ENCODE results near the gene BCL11B.
"Not testable (repeated sequence)": the region's sequence is repeated elsewhere in the genome, so short reads cannot be mapped to it uniquely, and the experiment has no call there.

The BCL11B gene

GRCh38 chr14:99194736-99195135 is 77.3 kb downstream of the BCL11B start:
- DNase-seq: no peak

- no peak for DNase-seq
These were observed 77.9 kb downstream of the BCL11B start for GRCh38 chr14:99194136-99194535.

GRCh38 chr14:99192830-99193229 is 79.2 kb downstream of the BCL11B start:
- no peak for DNase-seq

- no peak for DNase-seq
These were observed 79.9 kb downstream of the BCL11B start for GRCh38 chr14:99192028-99192621.

- no peak for DNase-seq
These were observed 80.5 kb downstream of the BCL11B start for GRCh38 chr14:99191395-99192027.

- no peak for DNase-seq
These were observed 81.2 kb downstream of the BCL11B start for GRCh38 chr14:99190696-99191394.

- DNase-seq: no peak
These were observed 82.7 kb downstream of the BCL11B start for GRCh38 chr14:99189201-99189801.

GRCh38 chr14:99188731-99189191 is 83.2 kb downstream of the BCL11B start:
- no peak for DNase-seq

GRCh38 chr14:99187858-99188257 is 84.1 kb downstream of the BCL11B start:
- no peak for DNase-seq

- DNase-seq: no peak
These were observed 84.9 kb downstream of the BCL11B start for GRCh38 chr14:99186956-99187690.

- not testable (repeated sequence) for DNase-seq
These were observed 85.7 kb downstream of the BCL11B start for GRCh38 chr14:99186336-99186735.

- DNase-seq: no peak
These were observed 86.4 kb downstream of the BCL11B start for GRCh38 chr14:99185436-99186068.

- DNase-seq: no peak
These were observed 88.3 kb downstream of the BCL11B start for GRCh38 chr14:99183716-99184115.

- DNase-seq: no peak
These were observed 88.7 kb downstream of the BCL11B start for GRCh38 chr14:99183311-99183710.

GRCh38 chr14:99182548-99183250 is 89.3 kb downstream of the BCL11B start:
- no peak for DNase-seq

- no peak for DNase-seq
These were observed 90.0 kb downstream of the BCL11B start for GRCh38 chr14:99181804-99182520.

GRCh38 chr14:99181241-99181640 is 90.8 kb downstream of the BCL11B start:
- no peak for DNase-seq

- no peak for DNase-seq
These were observed 92.1 kb downstream of the BCL11B start for GRCh38 chr14:99179946-99180345.

GRCh38 chr14:99179506-99179905 is 92.5 kb downstream of the BCL11B start:
- DNase-seq: no peak

- no peak for DNase-seq
These were observed 93.8 kb downstream of the BCL11B start for GRCh38 chr14:99177886-99178835.
